Mucosa of descending colon (tissue), 3 donors: ENCODE measurements around the gene SPP2. TPM values are rescaled to one million over a fixed set of nuclear protein-coding genes. Genes with fewer than 3 reads are reported as not detected.

ENCODE experiments used
- ATAC-seq: fragments of 200-7000 bp; cut with Tn5 transposase; one replicate; pipeline ENCODE4 v1.9.1; 2020; ENCODE audit warnings: mild to moderate bottlenecking, moderate library complexity
- DNase-seq, 3 donors: peaks; one replicate each; pipeline ENCODE4 v3.0.0-alpha.2; 2020
- H3K36me3 ChIP-seq: fragments of 200-600 bp; one replicate; pipeline ENCODE4 v1.8.0; 2021; ENCODE audit warnings: low read depth, mild to moderate bottlenecking
- H3K4me1 ChIP-seq: fragments of 200-600 bp; one replicate; pipeline ENCODE4 v1.8.0; 2021; ENCODE audit warnings: low read depth, mild to moderate bottlenecking
- H3K4me3 ChIP-seq: fragments of 200-600 bp; one replicate; pipeline ENCODE4 v1.8.0; 2021; ENCODE audit warnings: mild to moderate bottlenecking
- H3K9me3 ChIP-seq: fragments of 200-600 bp; one replicate; pipeline ENCODE4 v1.8.0; 2021; ENCODE audit warnings: mild to moderate bottlenecking
- intact Hi-C, 2 donors: fragments of 100-400 bp; cut with DNase I in 1 of 2; cut with micrococcal nuclease in 1 of 2; formaldehyde crosslinking; loops; one replicate each; pipeline versions ENCODE4 v1.11.0 to v1.11.1; 2022; cut with DNase I, micrococcal nuclease
- total RNA-seq, 3 donors: library from RNA; stranded (reverse); fragmentation: NEBNext Ultra II Directional in 2 of 3; extraction: Animal tissue kit (Norgen Biotek cat#: 25700) in 2 of 3; gene quantifications; one replicate each; pipeline versions ENCODE4 v1.2.1 to v1.2.4, GENCODE V29; 2021 to 2023
- TF ChIP-seq, protein P1 (sequence below): fragments of 200-600 bp; IDR thresholded peaks from one replicate; pipeline ENCODE4 v1.8.0; 2022; ENCODE audit warnings: antibody characterized with exemption, mild to moderate bottlenecking
- donor health status: DM: no; HTN: no; CAD: no; lungs with moderate emphysema.
- donor health status: DM: no; HTN: no; CAD: no.
- donor health status: DM: no; HTN: yes; CAD: no.

SPP2 gene
- total RNA-seq, 3 donors from 2014 or later: not detected

DNA sequence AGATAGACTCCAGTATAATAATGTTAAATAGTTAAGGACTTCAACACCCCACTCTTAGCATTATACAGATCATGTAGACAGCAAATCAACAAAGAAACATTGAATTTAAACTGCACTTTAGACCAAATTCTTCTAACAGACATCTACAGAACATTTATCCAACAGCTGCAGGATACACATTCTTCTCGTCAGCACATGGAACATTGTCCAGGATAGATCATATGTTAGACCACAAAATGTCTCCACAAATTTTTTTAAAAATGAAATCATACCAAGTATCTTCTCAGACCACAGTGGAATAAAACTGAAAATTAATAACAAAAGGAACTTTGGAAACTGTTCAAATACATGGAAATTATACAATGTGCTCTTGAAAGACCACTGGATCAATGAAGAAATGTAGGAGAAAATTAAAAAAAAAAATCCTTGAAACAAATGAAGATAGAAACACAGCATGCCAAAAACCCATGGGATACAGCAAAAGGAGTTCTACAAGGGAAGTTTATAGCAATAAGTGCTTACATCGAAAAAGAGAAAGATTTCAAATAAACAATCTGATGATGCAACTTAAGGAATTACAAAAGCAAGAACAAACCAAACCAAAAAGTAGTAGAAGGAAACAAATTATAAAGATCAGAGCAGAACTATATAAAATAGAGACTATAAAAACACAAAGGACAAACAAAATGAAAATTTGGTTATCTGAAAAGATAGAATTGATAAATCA is 12.3 kb upstream of the SPP2 start:
- TF ChIP-seq, protein P1, sequence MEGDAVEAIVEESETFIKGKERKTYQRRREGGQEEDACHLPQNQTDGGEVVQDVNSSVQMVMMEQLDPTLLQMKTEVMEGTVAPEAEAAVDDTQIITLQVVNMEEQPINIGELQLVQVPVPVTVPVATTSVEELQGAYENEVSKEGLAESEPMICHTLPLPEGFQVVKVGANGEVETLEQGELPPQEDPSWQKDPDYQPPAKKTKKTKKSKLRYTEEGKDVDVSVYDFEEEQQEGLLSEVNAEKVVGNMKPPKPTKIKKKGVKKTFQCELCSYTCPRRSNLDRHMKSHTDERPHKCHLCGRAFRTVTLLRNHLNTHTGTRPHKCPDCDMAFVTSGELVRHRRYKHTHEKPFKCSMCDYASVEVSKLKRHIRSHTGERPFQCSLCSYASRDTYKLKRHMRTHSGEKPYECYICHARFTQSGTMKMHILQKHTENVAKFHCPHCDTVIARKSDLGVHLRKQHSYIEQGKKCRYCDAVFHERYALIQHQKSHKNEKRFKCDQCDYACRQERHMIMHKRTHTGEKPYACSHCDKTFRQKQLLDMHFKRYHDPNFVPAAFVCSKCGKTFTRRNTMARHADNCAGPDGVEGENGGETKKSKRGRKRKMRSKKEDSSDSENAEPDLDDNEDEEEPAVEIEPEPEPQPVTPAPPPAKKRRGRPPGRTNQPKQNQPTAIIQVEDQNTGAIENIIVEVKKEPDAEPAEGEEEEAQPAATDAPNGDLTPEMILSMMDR: no peak
- DNase-seq (no peak), ATAC-seq (no peak)
- no peaks in the 10 kb centered on the region for H3K4me1 ChIP-seq
- intact Hi-C loops: no loop called here
- H3K4me3 ChIP-seq: no peak overlapping the region
- H3K9me3 ChIP-seq: peaks cover 8% of the 10 kb centered on the region
- H3K36me3 ChIP-seq: no peaks in the 10 kb centered on the region

DNA sequence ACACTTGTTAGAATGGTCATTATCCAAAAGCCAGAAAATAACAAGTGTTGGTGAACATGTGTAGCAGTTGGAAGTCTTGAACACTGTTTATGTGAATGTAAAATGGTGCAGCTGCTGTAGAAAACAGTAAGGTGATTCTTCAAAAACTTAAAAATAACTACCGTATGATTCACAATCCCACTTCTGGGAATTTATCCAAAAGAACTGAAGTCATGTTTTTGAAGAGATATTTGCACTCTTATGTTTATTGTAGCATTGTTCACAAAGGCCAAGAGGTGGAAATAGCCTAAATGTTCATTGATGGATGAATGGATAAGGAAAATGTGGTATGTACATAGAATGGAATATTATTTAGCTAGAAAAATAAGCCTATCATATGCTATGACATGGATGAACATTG is 6.3 kb upstream of the SPP2 start:
- Histone ChIP-seq H3K4me1 (no peaks in the 10 kb centered on the region), H3K9me3 (no peaks in the 10 kb centered on the region), H3K4me3 (no peak overlapping the region), H3K36me3 (no peaks in the 10 kb centered on the region)
- TF ChIP-seq, protein P1: no peak
- DNase-seq (no peak), ATAC-seq (no peak)
- intact Hi-C loops: no loop called here

DNA sequence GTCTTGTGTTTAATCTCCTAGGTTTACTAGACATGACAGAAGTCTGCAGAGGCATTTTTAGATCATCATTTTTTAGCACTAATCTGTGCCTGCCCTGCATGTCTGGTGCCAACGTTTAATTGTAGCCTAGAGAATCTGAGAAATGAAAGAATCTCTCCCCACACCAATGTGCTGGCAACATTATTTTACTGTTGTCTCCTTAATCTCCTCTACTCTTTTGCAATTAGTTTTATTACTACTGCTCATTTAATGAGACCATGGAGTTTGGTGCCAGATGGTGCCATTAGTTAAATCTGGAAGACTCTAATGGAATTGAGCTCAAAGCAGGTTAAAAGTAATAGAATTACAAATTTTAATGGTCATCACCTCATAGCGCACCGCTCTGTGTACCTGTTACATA is 4.0 kb upstream of the SPP2 start:
- TF ChIP-seq, protein P1: no peak
- H3K9me3 ChIP-seq: no peaks in the 10 kb centered on the region
- DNase-seq: no peak
- no peak for ATAC-seq
- no peaks in the 10 kb centered on the region for H3K36me3 ChIP-seq
- H3K4me3 ChIP-seq: no peak overlapping the region
- H3K4me1 ChIP-seq: no peaks in the 10 kb centered on the region
- intact Hi-C loops: no loop called here

DNA sequence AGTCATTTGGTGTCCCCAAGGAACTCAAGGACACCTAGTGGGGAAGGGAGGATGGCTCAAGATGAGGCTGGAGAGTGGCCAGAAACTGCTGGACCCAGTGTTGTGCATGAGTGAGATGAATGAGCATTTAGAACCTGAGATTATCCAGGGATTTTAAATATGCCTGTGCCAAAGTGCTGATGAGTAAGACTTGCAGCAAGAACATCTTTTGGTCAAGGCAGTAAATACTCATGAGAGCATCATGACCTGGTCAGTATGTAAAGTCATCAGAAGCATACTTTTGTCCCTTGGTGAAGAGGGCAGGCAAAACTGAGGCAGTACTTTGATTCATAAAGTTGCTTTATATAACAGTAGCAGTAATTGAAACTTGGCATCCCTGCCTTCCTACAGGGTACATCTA is 3.1 kb upstream of the SPP2 start:
- intact Hi-C loops: no loop called here
- Histone ChIP-seq H3K36me3 (no peaks in the 10 kb centered on the region), H3K9me3 (no peaks in the 10 kb centered on the region), H3K4me3 (no peak overlapping the region), H3K4me1 (no peaks in the 10 kb centered on the region)
- DNase-seq (no peak), ATAC-seq (no peak)
- TF ChIP-seq, protein P1: no peak

DNA sequence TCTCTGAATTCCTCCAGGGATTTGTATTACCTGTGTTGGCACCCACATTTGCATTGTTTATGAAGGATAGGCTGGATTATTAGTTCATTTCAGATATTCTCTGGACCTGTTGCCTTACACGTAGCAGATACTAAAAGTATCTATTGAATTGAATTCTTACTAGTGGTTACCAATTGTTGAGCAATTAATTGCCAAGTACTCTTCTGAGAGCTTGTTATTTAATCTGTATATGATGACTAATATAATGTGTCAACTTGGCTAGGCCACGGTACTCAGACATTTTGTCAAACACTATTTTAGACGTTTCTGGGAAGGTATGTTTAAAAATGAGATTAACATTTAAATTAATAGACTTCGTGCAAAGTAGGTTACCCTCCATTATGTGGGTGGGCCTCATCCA is 2.5 kb upstream of the SPP2 start:
- H3K4me3 ChIP-seq: no peak overlapping the region
- ATAC-seq (no peak), DNase-seq (no peak)
- no peaks in the 10 kb centered on the region for H3K9me3 ChIP-seq
- TF ChIP-seq, protein P1: no peak
- intact Hi-C loops: no loop called here
- no peaks in the 10 kb centered on the region for H3K4me1 ChIP-seq
- H3K36me3 ChIP-seq: no peaks in the 10 kb centered on the region
